GM21737 (cell line): ENCODE measurements around the gene HPSE2.
"Not testable (repeated sequence)": the region's sequence is repeated elsewhere in the genome, so short reads cannot be mapped to it uniquely, and the experiment has no call there.

ENCODE experiments used
- ATAC-seq: cut with Tn5 transposase; IDR thresholded peaks from one replicate; pipeline ENCODE4 v1.9.1; 2021; ENCODE audit warnings: mild to moderate bottlenecking, moderate library complexity; ENCODE audit not compliant: unreplicated experiment

The HPSE2 gene

GRCh38 chr10:99170116-99170675, 65.5 kb downstream of the HPSE2 start:
- ATAC-seq: no peak

DNA sequence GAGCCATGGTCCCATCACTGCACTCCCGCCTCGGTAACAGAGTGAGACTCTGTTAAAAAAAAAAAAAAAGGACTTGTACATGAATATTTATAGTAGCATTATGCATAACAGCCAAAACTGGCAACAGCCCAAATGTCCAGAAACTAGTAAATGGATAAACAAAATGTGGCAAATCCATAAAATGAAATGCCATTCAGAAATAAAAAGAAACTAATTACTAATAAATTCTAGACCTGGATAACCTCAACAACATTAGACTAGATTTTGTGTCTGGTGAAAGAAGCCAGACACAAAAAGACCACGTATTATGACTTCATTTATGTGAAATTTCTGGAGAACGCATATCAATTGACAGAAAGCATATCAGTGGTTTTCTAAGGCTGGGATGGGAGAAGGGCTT, 74.5 kb downstream of the HPSE2 start:
- no peak for ATAC-seq

DNA sequence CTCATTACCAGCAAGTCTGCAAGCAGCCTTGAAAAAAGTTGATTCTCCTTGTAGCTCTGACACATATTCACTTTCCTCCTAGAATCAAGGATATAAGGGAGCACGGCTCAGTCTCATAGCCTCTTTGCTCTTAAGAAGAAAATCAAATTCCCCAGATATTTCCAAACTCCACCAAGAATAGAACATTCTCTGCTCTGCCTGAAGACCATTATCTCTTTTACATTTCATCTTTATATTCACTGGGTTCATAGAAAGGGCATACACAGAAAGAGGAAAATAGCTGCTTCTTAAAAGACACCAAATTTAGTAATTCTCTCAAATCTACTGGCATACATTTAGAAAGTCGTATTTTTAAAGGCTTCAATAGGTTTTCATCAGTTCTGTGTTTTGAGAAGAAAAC, 92.0 kb downstream of the HPSE2 start:
- ATAC-seq: no peak

- no peak for ATAC-seq
Observed at GRCh38 chr10:99143011-99143410, 92.6 kb downstream of the HPSE2 start.

GRCh38 chr10:99132897-99133296, 102.8 kb downstream of the HPSE2 start:
- ATAC-seq: not testable (repeated sequence)

DNA sequence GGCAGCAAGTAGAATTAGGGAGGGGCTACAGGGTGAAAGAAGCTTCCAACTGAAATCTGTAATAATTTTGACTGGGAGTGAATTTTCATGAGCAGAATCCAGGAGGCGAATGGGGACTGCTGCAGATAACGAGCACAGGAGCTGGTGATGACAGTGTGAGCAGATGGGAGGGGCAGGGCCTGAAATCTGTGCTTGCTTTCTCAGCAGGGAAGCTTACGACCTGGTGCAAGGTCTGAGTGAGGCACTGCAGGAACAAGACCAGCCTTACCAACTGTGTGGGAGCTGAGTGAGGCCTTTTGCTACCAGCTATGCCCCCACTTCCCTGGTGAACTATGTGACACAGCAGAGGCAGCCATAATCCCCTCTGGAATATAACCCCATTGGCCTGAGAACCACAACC, 109.8 kb downstream of the HPSE2 start:
- no peak for ATAC-seq

DNA sequence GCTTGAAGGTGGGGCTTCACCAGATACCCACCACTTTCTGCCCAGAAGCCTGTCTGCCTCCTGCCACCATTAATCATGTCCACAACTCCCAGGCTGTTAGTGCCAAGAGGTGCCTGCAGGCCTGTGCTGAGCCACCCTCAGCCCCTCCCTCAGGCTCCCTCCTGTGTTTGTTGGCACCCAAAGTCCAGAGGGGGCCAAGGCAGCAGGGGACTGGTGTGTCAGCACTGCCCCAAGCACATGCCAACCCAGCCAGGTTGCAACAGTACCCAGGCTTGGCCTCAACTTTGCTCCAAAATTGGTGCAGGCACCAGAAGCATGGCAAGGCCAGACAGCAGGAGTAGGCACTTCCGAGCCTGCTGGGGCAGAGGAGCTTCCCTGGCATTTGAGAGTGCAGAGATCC, 111.3 kb downstream of the HPSE2 start:
- ATAC-seq: no peak

DNA sequence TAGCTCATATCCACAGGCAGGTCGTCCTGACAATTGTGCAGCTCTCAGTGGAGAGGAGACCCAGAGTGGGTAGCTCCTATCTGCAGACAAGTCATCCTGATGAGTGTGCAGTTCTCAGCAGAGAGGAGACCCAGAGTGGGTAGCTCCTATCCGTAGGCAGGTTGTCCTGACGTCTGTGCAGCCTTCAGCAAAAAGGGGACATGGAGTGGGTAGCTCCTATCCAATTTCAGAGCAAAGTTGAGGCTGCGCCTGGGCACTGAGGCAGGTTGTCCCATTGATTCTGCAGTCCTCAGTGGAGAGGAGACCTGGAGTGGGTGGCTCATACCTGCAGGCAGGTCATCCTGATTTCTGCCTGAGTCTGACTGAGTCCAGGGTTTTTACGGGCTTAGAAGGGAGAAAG, 111.8 kb downstream of the HPSE2 start:
- no peak for ATAC-seq

DNA sequence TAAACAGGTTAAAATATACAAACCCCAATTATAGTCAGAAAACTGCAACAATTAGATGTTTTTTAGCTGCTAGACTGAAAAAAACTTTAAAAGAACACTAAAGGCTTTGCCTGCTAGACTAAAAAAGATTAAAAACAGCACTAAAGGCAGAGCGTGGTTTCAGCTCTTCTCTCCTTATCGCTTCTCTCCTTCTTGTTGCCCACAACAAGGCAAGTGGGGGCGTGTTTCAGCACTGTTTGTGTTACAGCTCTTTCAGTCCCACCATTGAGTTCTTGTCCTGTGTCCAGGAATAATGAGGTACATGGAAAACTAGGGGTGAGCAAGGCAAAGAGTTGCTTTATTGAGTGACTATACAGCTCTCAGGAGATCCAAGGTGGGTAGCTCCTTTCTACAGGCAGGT, 112.3 kb downstream of the HPSE2 start:
- no peak for ATAC-seq

DNA sequence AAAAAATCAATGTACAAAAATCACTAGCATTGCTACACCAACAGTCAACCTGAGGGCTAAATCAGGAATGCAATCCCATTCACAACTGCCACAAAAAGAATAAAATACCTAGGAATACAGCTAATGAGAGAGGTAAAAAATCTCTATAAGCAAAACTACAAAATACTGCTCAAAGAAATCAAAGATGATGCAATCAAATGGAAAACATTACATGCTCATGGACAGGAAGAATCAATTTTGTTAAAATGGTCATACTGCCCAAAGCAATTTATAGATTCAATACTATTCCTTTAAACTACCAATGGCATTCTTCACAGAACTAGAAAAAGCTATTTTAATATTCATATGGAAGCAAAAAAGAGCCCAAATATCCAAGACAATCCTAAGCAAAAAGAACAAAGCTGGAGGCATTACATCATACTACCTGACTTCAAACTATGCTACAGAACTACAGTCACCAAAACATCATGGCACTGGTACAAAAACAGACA, 116.3 kb downstream of the HPSE2 start:
- no peak for ATAC-seq

GRCh38 chr10:99115703-99116102, 119.9 kb downstream of the HPSE2 start:
- no peak for ATAC-seq

- no peak for ATAC-seq
Observed at GRCh38 chr10:99085358-99085757, 150.3 kb downstream of the HPSE2 start.

DNA sequence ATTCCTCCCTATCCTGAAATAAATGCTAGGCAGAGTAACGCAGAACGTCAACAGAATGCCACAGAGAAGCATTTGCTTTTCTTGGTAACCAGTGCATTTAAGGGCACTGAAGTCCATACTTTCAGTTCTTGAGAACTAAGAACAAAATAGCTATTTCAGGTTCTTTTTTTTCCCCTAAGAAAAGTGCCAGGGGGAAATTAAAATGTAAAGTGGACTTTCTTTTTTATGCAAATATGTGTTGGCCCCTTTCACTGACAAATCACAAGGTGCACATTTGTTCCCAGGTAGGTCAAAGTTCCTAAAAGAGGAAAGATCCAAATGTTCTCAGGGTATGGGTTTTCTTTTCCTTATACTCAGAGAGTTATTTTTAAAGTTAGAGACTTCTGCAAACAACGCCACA, 151.5 kb downstream of the HPSE2 start:
- no peak for ATAC-seq

DNA sequence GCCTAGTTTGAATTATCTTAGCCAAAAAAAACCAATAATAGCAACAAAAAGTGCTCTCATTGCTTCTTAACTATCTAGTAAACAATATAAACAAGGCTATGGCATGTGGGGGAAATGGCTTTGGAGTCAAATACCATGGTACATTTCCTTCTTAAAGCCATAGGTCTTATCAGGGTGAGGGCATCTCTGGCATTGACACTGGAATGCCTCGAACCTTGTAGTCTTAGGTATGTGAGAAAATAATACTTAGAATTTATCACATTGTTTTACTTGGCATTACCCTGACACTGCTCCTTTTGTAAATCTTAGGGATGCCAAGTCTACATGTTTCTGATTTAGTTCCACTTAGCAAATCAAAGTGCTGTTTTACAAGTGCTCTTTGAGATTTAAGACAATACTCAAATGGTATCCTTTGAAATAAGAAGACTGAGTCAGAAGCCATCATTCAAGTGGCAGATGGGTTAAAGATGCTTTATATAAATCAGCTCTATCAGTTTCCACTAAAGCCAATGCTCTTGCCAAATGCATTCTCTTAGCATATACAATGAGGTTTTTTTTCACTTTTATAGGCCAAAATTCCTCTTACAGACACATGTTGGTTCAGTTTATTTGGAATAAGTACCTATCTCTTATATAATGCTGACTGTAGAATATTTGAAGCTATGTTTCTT, 155.2 kb downstream of the HPSE2 start:
- no peak for ATAC-seq

GRCh38 chr10:99062591-99062990, 173.1 kb downstream of the HPSE2 start:
- ATAC-seq: no peak

GRCh38 chr10:99058762-99059161, 176.9 kb downstream of the HPSE2 start:
- ATAC-seq: no peak

- ATAC-seq: no peak
Observed at GRCh38 chr10:99057936-99058690, 177.5 kb downstream of the HPSE2 start.

DNA sequence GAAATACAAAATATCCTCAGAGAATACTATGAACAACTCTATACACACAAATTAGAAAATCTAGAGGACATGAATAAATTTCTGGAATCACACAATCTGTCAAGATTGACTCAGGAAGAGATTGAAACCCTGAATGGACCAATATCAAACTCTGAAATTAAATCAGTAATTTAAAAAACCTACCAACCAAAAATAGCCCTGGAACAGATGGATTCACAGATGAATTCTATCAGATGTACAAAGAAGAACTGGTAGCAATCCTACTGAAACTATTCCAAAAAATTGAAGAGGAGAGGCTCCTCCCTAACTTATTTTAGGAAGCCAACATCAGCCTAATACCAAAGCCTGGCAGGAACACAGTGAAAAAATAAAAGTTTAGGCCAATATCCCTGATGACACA, 190.0 kb downstream of the HPSE2 start:
- no peak for ATAC-seq

GRCh38 chr10:99042051-99042771, 193.4 kb downstream of the HPSE2 start:
- ATAC-seq: no peak

- no peak for ATAC-seq
Observed at GRCh38 chr10:99041468-99041867, 194.2 kb downstream of the HPSE2 start.

- ATAC-seq: no peak
Observed at GRCh38 chr10:99013885-99014284, 221.8 kb downstream of the HPSE2 start.
